Right lobe of liver (tissue), 6 donors: ENCODE measurements around the gene ACIN1. TPM values are rescaled to one million over a fixed set of nuclear protein-coding genes. Genes with fewer than 3 reads are reported as not detected.

Experiments
- ATAC-seq, 4 donors: fragments of 200-7000 bp; cut with Tn5 transposase; one replicate each; pipeline ENCODE4 v1.9.1; 2020; ENCODE audit warnings: mild to moderate bottlenecking in 4 of 4, moderate library complexity in 4 of 4
- DNase-seq, 3 donors: peaks; one replicate each; pipeline ENCODE4 v3.0.0-alpha.2; 2020
- H3K27ac ChIP-seq, 3 donors: fragments of 200-600 bp; one replicate each; pipeline ENCODE4 v1.8.0; 2022
- H3K27me3 ChIP-seq, 2 donors: fragments of 200-600 bp; one replicate each; pipeline ENCODE4 v1.8.0; 2022
- H3K36me3 ChIP-seq, 4 donors: fragments of 200-600 bp; sonication (generic) in 1 of 4; one replicate each; pipeline versions ENCODE4 v1.5.1 to v1.8.0; 2017 to 2022; ENCODE audit warnings: control low read depth in 1 of 4
- H3K4me1 ChIP-seq, 4 donors: fragments of 200-600 bp; sonication (generic) in 1 of 4; one replicate each; pipeline versions ENCODE4 v1.5.1 to v1.8.0; 2017 to 2022; ENCODE audit warnings: control low read depth in 1 of 4
- H3K4me3 ChIP-seq, 3 donors: fragments of 200-600 bp; one replicate each; pipeline ENCODE4 v1.8.0; 2022
- H3K9me3 ChIP-seq, 4 donors: fragments of 200-600 bp; sonication (generic) in 1 of 4; one replicate each; pipeline versions ENCODE4 v1.5.1 to v1.8.0; 2017 to 2022; ENCODE audit warnings: control low read depth in 1 of 4
- POLR2A ChIP-seq: fragments of 450-650 bp; IDR thresholded peaks from one replicate; pipeline ENCODE4 v1.6.1; 2017; ENCODE audit warnings: antibody characterized with exemption, mild to moderate bottlenecking
- WGBS: methylation state at CpG from one replicate; pipeline ENCODE4 v1.1.6; 2018; ENCODE audit warnings: low coverage, low lambda C conversion rate; ENCODE audit not compliant: insufficient coverage; ENCODE audit errors: missing lambda C conversion rate; 5-methylcytosine and 5-hydroxymethylcytosine counted together
- intact Hi-C, 2 donors: fragments of 100-400 bp; cut with DNase I; formaldehyde crosslinking; loops; one replicate each; pipeline versions ENCODE4 v1.11.2 to v1.14.1; 2022
- total RNA-seq, 6 experiments: library from RNA; depleted of rRNA in 2 of 6; stranded (reverse); fragments of >200 nt in 2 of 6; fragmentation: NEBNext Ultra II Directional in 3 of 6; extraction: Animal tissue kit (Norgen Biotek cat#: 25700) in 3 of 6; gene quantifications; one replicate each; pipeline versions ENCODE4 v1.1.0 to v1.2.4, GENCODE V29; 2016 to 2023
- TF ChIP-seq, protein P1 (sequence below), 4 donors: fragments of 200-600 bp in 3 of 4; fragments of 450-650 bp in 1 of 4; IDR thresholded peaks; one replicate each; pipeline versions ENCODE4 v1.5.1 to v1.8.0; 2016 to 2022; ENCODE audit warnings: antibody characterized with exemption in 4 of 4, mild to moderate bottlenecking in 2 of 4
- donor health status: DM: no; HTN: yes; CAD: no.
- donor health status: DM: no; HTN: no; CAD: no.
- donor health status: DM: no; HTN: no; CAD: no.
- donor health status: DM: no; HTN: yes; CAD: no.
- donor health status: DM: no; HTN: yes; CAD: no.

The ACIN1 gene
- total RNA-seq, 6 experiments from 2014 or later: 40.5 to 66.1 (median 52.9) TPM

DNA sequence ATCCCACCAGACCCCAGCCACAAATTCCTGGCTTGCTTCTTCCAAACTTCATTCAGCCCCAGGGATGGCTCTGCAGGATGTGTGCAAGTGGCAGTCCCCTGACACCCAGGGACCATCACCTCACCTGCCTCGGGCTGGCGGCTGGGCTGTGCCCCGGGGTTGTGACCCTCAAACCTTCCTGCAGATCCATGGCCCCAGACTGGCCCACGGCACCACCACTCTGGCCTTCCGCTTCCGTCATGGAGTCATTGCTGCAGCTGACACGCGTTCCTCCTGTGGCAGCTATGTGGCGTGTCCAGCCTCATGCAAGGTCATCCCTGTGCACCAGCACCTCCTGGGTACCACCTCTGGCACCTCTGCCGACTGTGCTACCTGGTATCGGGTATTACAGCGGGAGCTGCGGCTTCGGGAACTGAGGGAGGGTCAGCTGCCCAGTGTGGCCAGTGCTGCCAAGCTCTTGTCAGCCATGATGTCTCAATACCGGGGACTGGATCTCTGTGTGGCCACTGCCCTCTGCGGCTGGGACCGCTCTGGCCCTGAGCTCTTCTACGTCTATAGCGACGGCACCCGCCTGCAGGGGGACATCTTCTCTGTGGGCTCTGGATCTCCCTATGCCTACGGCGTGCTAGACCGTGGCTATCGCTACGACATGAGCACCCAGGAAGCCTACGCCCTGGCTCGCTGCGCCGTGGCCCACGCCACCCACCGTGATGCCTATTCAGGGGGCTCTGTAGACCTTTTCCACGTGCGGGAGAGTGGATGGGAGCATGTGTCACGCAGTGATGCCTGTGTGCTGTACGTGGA lies 52.6 kb downstream of the ACIN1 start, which contains the start of gene PSMB11:
Gene PSMB11, plus strand, starts transcription at position 51 of the 804 bp plus-strand sequence. Its CDS starts 14 bp downstream, at position 65.
- no peaks in the 10 kb centered on the region for H3K9me3 ChIP-seq
- no peaks in the 10 kb centered on the region for H3K36me3 ChIP-seq
- no peak within 1 kb of the TSS for H3K4me3 ChIP-seq
- 96% methylated on average over 5 of the region's 36 CpGs for WGBS
- intact Hi-C loops: no loop called here
- no peak for ATAC-seq
- no peaks in the 10 kb centered on the region for H3K4me1 ChIP-seq
- no peak for DNase-seq
- no peaks in the 10 kb centered on the region for H3K27me3 ChIP-seq
- no peak within 1 kb of the TSS for H3K27ac ChIP-seq
- no peak for TF ChIP-seq POLR2A
- TF ChIP-seq, protein P1, sequence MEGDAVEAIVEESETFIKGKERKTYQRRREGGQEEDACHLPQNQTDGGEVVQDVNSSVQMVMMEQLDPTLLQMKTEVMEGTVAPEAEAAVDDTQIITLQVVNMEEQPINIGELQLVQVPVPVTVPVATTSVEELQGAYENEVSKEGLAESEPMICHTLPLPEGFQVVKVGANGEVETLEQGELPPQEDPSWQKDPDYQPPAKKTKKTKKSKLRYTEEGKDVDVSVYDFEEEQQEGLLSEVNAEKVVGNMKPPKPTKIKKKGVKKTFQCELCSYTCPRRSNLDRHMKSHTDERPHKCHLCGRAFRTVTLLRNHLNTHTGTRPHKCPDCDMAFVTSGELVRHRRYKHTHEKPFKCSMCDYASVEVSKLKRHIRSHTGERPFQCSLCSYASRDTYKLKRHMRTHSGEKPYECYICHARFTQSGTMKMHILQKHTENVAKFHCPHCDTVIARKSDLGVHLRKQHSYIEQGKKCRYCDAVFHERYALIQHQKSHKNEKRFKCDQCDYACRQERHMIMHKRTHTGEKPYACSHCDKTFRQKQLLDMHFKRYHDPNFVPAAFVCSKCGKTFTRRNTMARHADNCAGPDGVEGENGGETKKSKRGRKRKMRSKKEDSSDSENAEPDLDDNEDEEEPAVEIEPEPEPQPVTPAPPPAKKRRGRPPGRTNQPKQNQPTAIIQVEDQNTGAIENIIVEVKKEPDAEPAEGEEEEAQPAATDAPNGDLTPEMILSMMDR (IDR thresholded peaks at IDR 0.05): no peak

DNA sequence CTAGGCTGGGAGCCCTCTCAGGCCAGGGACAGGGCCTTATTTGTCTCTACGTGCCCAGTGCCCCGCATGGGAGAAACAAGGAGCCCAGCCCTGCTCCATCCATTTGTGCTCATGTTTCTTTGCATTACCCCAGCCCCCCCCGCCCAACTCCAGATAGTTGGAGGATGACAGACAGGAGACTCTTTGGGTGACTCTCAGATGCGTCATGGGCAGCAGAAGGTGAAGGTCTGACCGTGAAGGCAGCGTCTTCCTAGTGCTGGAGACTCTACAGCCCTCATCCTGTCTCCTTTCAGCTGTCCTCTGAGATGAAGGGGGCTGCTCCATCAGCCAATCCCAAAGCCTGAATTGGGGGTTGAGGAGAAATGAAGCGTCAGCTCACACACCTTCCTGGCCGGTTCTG lies 53.2 kb downstream of the ACIN1 start:
- H3K27me3 ChIP-seq: no peaks in the 10 kb centered on the region
- no peaks in the 10 kb centered on the region for H3K36me3 ChIP-seq
- ATAC-seq: no peak
- no peak for DNase-seq
- H3K4me1 ChIP-seq: no peaks in the 10 kb centered on the region
- TF ChIP-seq, protein P1 (IDR thresholded peaks at IDR 0.05): no peak
- TF ChIP-seq POLR2A: no peak
- WGBS: 100% methylated on average over 2 of the region's 8 CpGs
- H3K4me3 ChIP-seq: no peak overlapping the region
- H3K9me3 ChIP-seq: no peaks in the 10 kb centered on the region
- intact Hi-C loops: no loop called here
- H3K27ac ChIP-seq: no peak overlapping the region

DNA sequence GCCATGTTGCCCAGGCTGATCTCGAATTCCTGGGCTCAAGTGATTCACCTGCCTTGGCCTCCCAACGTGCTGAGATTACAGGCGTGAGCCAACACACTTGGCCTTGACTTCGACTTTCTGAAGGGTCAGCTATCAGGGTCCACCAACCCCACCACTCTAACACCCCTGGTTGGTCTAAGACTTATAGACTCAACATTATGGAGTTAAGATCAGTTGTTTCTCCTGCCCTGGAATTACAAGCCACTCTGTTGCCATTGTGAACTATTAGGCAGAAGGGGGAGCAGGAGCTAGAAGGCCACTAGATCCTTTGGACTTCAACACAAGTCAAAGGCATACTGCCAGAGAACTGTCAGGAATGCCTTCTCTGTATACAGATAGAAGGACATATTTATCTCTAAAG lies 54.8 kb downstream of the ACIN1 start:
- intact Hi-C loops: no loop called here
- DNase-seq: no peak
- Histone ChIP-seq H3K27me3 (no peaks in the 10 kb centered on the region), H3K36me3 (no peaks in the 10 kb centered on the region), H3K4me3 (no peak overlapping the region), H3K27ac (no peak overlapping the region), H3K4me1 (peaks cover 0 to 6% (median 0%) of the 10 kb centered on the region in 4 donors), H3K9me3 (no peaks in the 10 kb centered on the region)
- WGBS: 93% methylated on average over 4 of the region's 4 CpGs
- no peak for ATAC-seq
- no peak for TF ChIP-seq POLR2A

DNA sequence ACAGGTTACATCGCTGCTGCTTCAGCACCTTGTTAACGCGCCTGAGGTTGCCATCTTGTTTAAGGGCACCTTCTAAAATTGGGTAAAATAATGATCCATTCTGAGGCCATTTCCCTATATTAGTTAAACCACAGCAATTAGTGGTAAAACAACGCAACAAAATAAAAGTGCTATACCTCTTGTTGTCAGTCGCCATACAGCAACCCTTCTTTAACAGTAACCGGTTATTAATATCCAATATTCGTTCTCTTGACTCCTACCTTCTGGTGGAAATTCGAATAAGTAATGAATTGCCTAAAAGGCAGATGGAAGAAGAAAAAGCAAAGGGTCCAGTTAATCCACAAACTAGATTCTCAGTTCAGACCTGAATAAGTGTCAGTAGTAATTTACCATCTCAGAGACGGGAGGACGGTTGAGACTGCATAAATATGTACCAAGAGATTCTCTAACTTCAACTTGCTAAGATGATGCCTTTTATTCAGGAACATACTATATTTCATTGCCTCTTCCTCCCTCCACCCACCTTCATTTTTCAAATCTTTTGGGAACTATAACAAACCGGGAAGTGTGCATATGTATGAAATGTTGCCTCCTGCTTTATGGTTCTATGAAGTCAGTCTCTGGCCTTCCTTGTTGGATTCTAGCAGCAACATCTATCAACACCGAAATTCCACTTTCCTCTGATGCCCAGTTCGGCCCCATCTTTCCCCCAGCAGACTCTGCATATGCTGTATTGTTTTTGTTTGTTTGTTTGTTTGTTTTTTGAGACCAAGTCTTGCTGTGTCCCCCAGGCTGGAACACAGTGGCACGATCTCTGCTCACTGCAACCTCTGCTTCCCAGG lies 59.4 kb downstream of the ACIN1 start:
- H3K36me3 ChIP-seq: peaks cover 0 to 27% (median 7%) of the 10 kb centered on the region in 4 donors
- WGBS: 72% methylated on average over 14 of the region's 14 CpGs
- H3K4me1 ChIP-seq: peaks cover 0 to 13% (median 3%) of the 10 kb centered on the region in 4 donors
- DNase-seq (no peak), ATAC-seq (no peak)
- intact Hi-C loops: no loop called here
- H3K4me3 ChIP-seq: peak overlapping the region; percentile 83 to 96 (median 85)
- H3K27me3 ChIP-seq: no peaks in the 10 kb centered on the region
- TF ChIP-seq POLR2A: no peak
- TF ChIP-seq, protein P1 (IDR thresholded peaks at IDR 0.05): no peak
- peak overlapping the region; percentile 80 to 92 (median 82) for H3K27ac ChIP-seq
- H3K9me3 ChIP-seq: no peaks in the 10 kb centered on the region
